ENCODE results near the gene TBKBP1. TPM values are rescaled to one million over a fixed set of nuclear protein-coding genes. Genes with fewer than 3 reads are reported as not detected.

The TBKBP1 gene
- total and polyA plus RNA-seq, 2 of the 4 experiments (the other 2 are of a cell fraction), result 3.4 to 8.5 TPM

DNA sequence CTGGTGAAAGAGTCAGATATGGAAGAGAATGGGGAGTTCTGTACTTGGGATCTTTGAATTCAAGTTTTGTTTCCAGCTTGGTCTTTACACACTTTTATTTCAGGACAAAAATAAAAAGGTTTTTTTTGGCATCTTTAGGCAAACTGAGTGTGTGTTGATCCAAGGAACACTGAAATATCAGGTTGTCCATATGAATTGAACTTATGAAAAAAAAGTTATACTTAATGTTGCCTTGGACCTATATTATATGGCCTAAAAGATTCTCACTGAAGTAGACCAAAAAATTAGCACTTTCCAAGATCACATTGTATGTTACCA lies 29.4 kb upstream of the TBKBP1 start:
- H3K14ac ChIP-seq (replicated peaks; ENCODE audit: low read depth, low read length), result no peak overlapping the region
- H3K27me3 ChIP-seq (ENCODE audit: control insufficient read depth, insufficient read depth, low read length), result no peaks in the 10 kb centered on the region
- H3K9me1 ChIP-seq (ENCODE audit: insufficient read depth, low read length), result no peaks in the 10 kb centered on the region
- no peaks in the 10 kb centered on the region; the same call in 1 of the 2 replicates for H3K4me1 ChIP-seq (ENCODE audit: control insufficient read depth, insufficient read depth, low read length)
- H3K9me3 ChIP-seq (ENCODE audit: control insufficient read depth, insufficient read depth, low read length), result no peaks in the 10 kb centered on the region
- CTCF ChIA-PET, result interaction anchor here (1.0 to 2.5 kb wide), 3 partner anchors 9 to 14 kb away, joined by 5 to 10 read pairs (median 6); no protein-coding TSS in a partner anchor
- H2AFZ ChIP-seq (replicated peaks; ENCODE audit: low read length, poor library complexity), result no peak overlapping the region
- peaks cover 42% of the 10 kb centered on the region for H4K20me1 ChIP-seq (ENCODE audit: insufficient read depth, low read length)
- ATAC-seq (ENCODE audit: low read depth), result no peak
- no peak overlapping the region for H4K8ac ChIP-seq (ENCODE audit: low read depth in 2 of 2, low read length in 2 of 2)
- H2AK9ac ChIP-seq (replicated peaks; ENCODE audit: low read depth, low read length, poor library complexity), result no peak overlapping the region
- no peak overlapping the region for H3K4ac ChIP-seq (ENCODE audit: low read depth, low read length)
- H3K23ac ChIP-seq (ENCODE audit: low read depth, low read length), result no peak overlapping the region
- no peak overlapping the region for H3K4me2 ChIP-seq (ENCODE audit: low read depth, low read length)
- intact Hi-C loops (cut with micrococcal nuclease) (no loop called here), in situ Hi-C loops (cut with MboI; ENCODE audit: low sequenced_read_pairs) (no loop called here), dilution Hi-C loops (cut with HindIII; ENCODE audit: low sequenced_read_pairs, unreplicated experiment) (no loop called here)
- peaks cover 18 to 21% of the 10 kb centered on the region in 2 experiments for H3K79me1 ChIP-seq (ENCODE audit: low read depth in 1 of 2, low read length in 2 of 2)
- no peak overlapping the region for H3K9ac ChIP-seq (ENCODE audit: low read depth, low read length)
- no TSS peak for BruUV-seq (replicated peaks)
- H3K4me3 ChIP-seq (ENCODE audit: insufficient read depth, low read depth, low read length), result no peak overlapping the region
- H2BK120ac ChIP-seq (ENCODE audit: low read depth, low read length), result no peak overlapping the region
- H3K18ac ChIP-seq (ENCODE audit: low read depth, low read length), result no peak overlapping the region
- DNase-seq, result no peak
- no peak overlapping the region for H2BK15ac ChIP-seq (ENCODE audit: low read depth, low read length)
- H2AK5ac ChIP-seq (ENCODE audit: low read depth, low read length), result no peak overlapping the region
- no peak overlapping the region for H4K91ac ChIP-seq (ENCODE audit: insufficient read depth, low read depth, low read length)
- TF ChIP-seq RFX5 (IDR thresholded peaks at IDR 0.05; ENCODE audit: low read depth, low read length) (no peak), RCOR1 (IDR thresholded peaks at IDR 0.05; ENCODE audit: insufficient replicate concordance, low read length) (no peak), NFE2L2 (IDR thresholded peaks at IDR 0.05; ENCODE audit: low read depth, low read length) (no peak), BHLHE40 (IDR thresholded peaks at IDR 0.05; ENCODE audit: low read depth, low read length) (no peak), RAD21 (IDR thresholded peaks at IDR 0.05; ENCODE audit: low read length) (no peak), MAFK (IDR thresholded peaks at IDR 0.05; ENCODE audit: low read depth, low read length) (no peak), FOS (IDR thresholded peaks at IDR 0.05; ENCODE audit: low read depth, low read length) (no peak), MAZ (IDR thresholded peaks at IDR 0.05; ENCODE audit: borderline replicate concordance, low read depth, low read length) (no peak), POLR2A (IDR thresholded peaks at IDR 0.05; ENCODE audit: low read depth, low read length) (no peak), CHD1 (IDR thresholded peaks at IDR 0.05; ENCODE audit: low read depth, low read length) (no peak), MXI1 (IDR thresholded peaks at IDR 0.05; ENCODE audit: borderline replicate concordance, low read depth, low read length) (no peak), SMC3 (IDR thresholded peaks at IDR 0.05; ENCODE audit: low read depth, low read length) (no peak)
- TF ChIP-seq, protein P1, sequence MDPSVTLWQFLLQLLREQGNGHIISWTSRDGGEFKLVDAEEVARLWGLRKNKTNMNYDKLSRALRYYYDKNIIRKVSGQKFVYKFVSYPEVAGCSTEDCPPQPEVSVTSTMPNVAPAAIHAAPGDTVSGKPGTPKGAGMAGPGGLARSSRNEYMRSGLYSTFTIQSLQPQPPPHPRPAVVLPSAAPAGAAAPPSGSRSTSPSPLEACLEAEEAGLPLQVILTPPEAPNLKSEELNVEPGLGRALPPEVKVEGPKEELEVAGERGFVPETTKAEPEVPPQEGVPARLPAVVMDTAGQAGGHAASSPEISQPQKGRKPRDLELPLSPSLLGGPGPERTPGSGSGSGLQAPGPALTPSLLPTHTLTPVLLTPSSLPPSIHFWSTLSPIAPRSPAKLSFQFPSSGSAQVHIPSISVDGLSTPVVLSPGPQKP (IDR thresholded peaks at IDR 0.05; ENCODE audit: borderline replicate concordance, low read depth, low read length), result no peak
- POLR2A ChIA-PET (ENCODE audit: unreplicated experiment), result no interaction called here
- no peak overlapping the region for H2BK20ac ChIP-seq (ENCODE audit: low read depth, low read length)
- H2BK5ac ChIP-seq (ENCODE audit: low read depth, low read length, poor library complexity, severe bottlenecking), result no peak overlapping the region
- H3K27ac ChIP-seq (ENCODE audit: insufficient read depth, low read length), result no peak overlapping the region
- no peak overlapping the region for H4K5ac ChIP-seq (ENCODE audit: low read depth, low read length)
- peaks cover 59% of the 10 kb centered on the region for H3K36me3 ChIP-seq (ENCODE audit: control insufficient read depth, insufficient read depth, low read length)
- H3K56ac ChIP-seq (ENCODE audit: extremely low read depth, insufficient read depth, low read length), result no peak overlapping the region

Measured in IMR-90 (cell line).